ENCODE results near the gene TMEM14C.
A peak's percentile ranks its signal among the peaks of the same experiment; 100 is the strongest.

The TMEM14C gene

GRCh38 chr6:10722820-10723566 lies at the start of gene TMEM14C:
TSS of gene TMEM14C (plus strand) at chr6:10723070. CDS start at chr6:10724614, 1,544 bp downstream.
- DNase-seq (ENCODE audit: low spot score), result peak; percentile 99

- no peak for DNase-seq (ENCODE audit: low spot score)
Observed at GRCh38 chr6:10676403-10676802, 46.5 kb upstream of the TMEM14C start.

GRCh38 chr6:10678456-10678855 lies 44.4 kb upstream of the TMEM14C start:
- DNase-seq (ENCODE audit: low spot score), result no peak

GRCh38 chr6:10681795-10682194 lies 41.1 kb upstream of the TMEM14C start:
- DNase-seq (ENCODE audit: low spot score), result no peak

GRCh38 chr6:10682355-10682988 lies 40.4 kb upstream of the TMEM14C start:
- no peak for DNase-seq (ENCODE audit: low spot score)

GRCh38 chr6:10684618-10685017 lies 38.3 kb upstream of the TMEM14C start:
- DNase-seq (ENCODE audit: low spot score), result no peak

GRCh38 chr6:10685092-10685915 lies 37.6 kb upstream of the TMEM14C start:
- DNase-seq (ENCODE audit: low spot score), result no peak

GRCh38 chr6:10686901-10687300 lies 36.0 kb upstream of the TMEM14C start:
- DNase-seq (ENCODE audit: low spot score), result no peak

- DNase-seq (ENCODE audit: low spot score), result no peak
Observed at GRCh38 chr6:10687582-10687981, 35.3 kb upstream of the TMEM14C start.

- no peak for DNase-seq (ENCODE audit: low spot score)
Observed at GRCh38 chr6:10690651-10691445, 32.0 kb upstream of the TMEM14C start.

- DNase-seq (ENCODE audit: low spot score), result no peak
Observed at GRCh38 chr6:10692965-10693538, 29.8 kb upstream of the TMEM14C start.

GRCh38 chr6:10694302-10695085 lies 28.4 kb upstream of the TMEM14C start, which contains the start of the genes C6orf52 and PAK1IP1:
TSS of gene C6orf52 (minus strand) at chr6:10694616. CDS start at chr6:10687550, 7,066 bp downstream.
TSS of gene PAK1IP1 (plus strand) at chr6:10694972. CDS start at chr6:10694986, 14 bp downstream.
- DNase-seq (ENCODE audit: low spot score), result peak; percentile 97

- no peak for DNase-seq (ENCODE audit: low spot score)
Observed at GRCh38 chr6:10695086-10695657, 27.7 kb upstream of the TMEM14C start.

- DNase-seq (ENCODE audit: low spot score), result no peak
Observed at GRCh38 chr6:10696655-10697054, 26.2 kb upstream of the TMEM14C start.

- no peak for DNase-seq (ENCODE audit: low spot score)
Observed at GRCh38 chr6:10713962-10714361, 8.9 kb upstream of the TMEM14C start.

GRCh38 chr6:10719296-10719963 lies 3.4 kb upstream of the TMEM14C start:
- DNase-seq (ENCODE audit: low spot score), result no peak

GRCh38 chr6:10719964-10720264 lies 3.0 kb upstream of the TMEM14C start:
- DNase-seq (ENCODE audit: low spot score), result no peak

GRCh38 chr6:10720265-10720959 lies 2.5 kb upstream of the TMEM14C start:
- no peak for DNase-seq (ENCODE audit: low spot score)

All from Ammon's horn (tissue), 1 donor.